ENCODE data around the gene NOM1. TPM values are rescaled to one million over a fixed set of nuclear protein-coding genes. Genes with fewer than 3 reads are reported as not detected.
A peak's percentile ranks its signal among the peaks of the same experiment; 100 is the strongest.

Gene NOM1
- total RNA-seq, 3 donors from 2014 or later (not counting 1 experiment from before 2014, with no cell fraction given) = 22.5 to 35.6 (median 34.7) TPM

- H3K27me3 Mint-ChIP-seq (ENCODE audit: low read depth in 2 of 2) = peaks cover 38 to 49% of the 10 kb centered on the region in 2 donors
Observed at GRCh38 chr7:156944876-156945275, 4.6 kb upstream of the NOM1 start.

GRCh38 chr7:156947120-156947843 lies 2.2 kb upstream of the NOM1 start:
- WGBS (ENCODE audit: insufficient coverage) = 90% methylated on average over 11 of the region's 12 CpGs
- peaks cover 10% of the 10 kb centered on the region in 2 donors for H3K4me1 Mint-ChIP-seq
- intact Hi-C loops (cut with micrococcal nuclease) = no loop called here
- Histone ChIP-seq H3K36me3 (ENCODE audit: control insufficient read depth, insufficient read depth, low read length) (peaks cover under 1% of the 10 kb centered on the region), H3K4me3 (ENCODE audit: low read length) (no peak overlapping the region), H3K27ac (ENCODE audit: low read length) (no peak overlapping the region), H3K9me3 (ENCODE audit: control insufficient read depth, insufficient read depth, low read length) (no peaks in the 10 kb centered on the region), H3K27me3 (ENCODE audit: control insufficient read depth, insufficient read depth, low read length) (peaks cover 4% of the 10 kb centered on the region), H3K4me1 (ENCODE audit: control insufficient read depth, insufficient read depth, low read length) (peaks cover 26% of the 10 kb centered on the region)
- peak overlapping the region; percentile 55 for H3K4me3 Mint-ChIP-seq
- no peaks in the 10 kb centered on the region for H3K9me3 Mint-ChIP-seq
- DNase-seq (no peak), ATAC-seq (no peak)
- TF ChIP-seq CTCF (IDR thresholded peaks at IDR 0.05) = no peak
- H3K27me3 Mint-ChIP-seq (ENCODE audit: low read depth in 2 of 2) = peaks cover 38 to 39% of the 10 kb centered on the region in 2 donors
- peak overlapping the region in 1 of 2 donors; percentile 69 for H3K27ac Mint-ChIP-seq
- H3K36me3 Mint-ChIP-seq = no peaks in the 10 kb centered on the region

More at GRCh38 chr7:156944876-156945275, 4.6 kb upstream of the NOM1 start:
- Histone ChIP-seq H3K4me3 (ENCODE audit: low read length) (no peak overlapping the region), H3K27me3 (ENCODE audit: control insufficient read depth, insufficient read depth, low read length) (peaks cover 4% of the 10 kb centered on the region), H3K9me3 (ENCODE audit: control insufficient read depth, insufficient read depth, low read length) (no peaks in the 10 kb centered on the region), H3K4me1 (ENCODE audit: control insufficient read depth, insufficient read depth, low read length) (peaks cover 8% of the 10 kb centered on the region), H3K27ac (ENCODE audit: low read length) (no peak overlapping the region), H3K36me3 (ENCODE audit: control insufficient read depth, insufficient read depth, low read length) (no peaks in the 10 kb centered on the region)
- 84% methylated on average over 7 of the region's 9 CpGs for WGBS (ENCODE audit: insufficient coverage)
- Mint-ChIP-seq H3K36me3 (no peaks in the 10 kb centered on the region), H3K4me3 (no peak overlapping the region), H3K4me1 (no peaks in the 10 kb centered on the region), H3K9me3 (peaks cover 0 to 4% of the 10 kb centered on the region in 2 donors), H3K27ac (no peak overlapping the region)
- no peak for TF ChIP-seq CTCF (IDR thresholded peaks at IDR 0.05)
- DNase-seq (no peak), ATAC-seq (no peak)
- intact Hi-C loops (cut with micrococcal nuclease) = no loop called here

GRCh38 chr7:156948361-156948760 lies 1.2 kb upstream of the NOM1 start:
- 88% methylated on average over 11 of the region's 12 CpGs for WGBS (ENCODE audit: insufficient coverage)
- H3K4me3 ChIP-seq (ENCODE audit: low read length) = no peak overlapping the region
- DNase-seq = no peak
- Mint-ChIP-seq H3K9me3 (no peaks in the 10 kb centered on the region), H3K36me3 (no peaks in the 10 kb centered on the region), H3K27ac (no peak overlapping the region), H3K4me3 (no peak overlapping the region), H3K4me1 (peaks cover 10% of the 10 kb centered on the region in 2 donors), H3K27me3 (ENCODE audit: low read depth in 2 of 2) (peaks cover 33 to 34% of the 10 kb centered on the region in 2 donors)
- ATAC-seq = no peak
- no peak overlapping the region for H3K27ac ChIP-seq (ENCODE audit: low read length)
- H3K27me3 ChIP-seq (ENCODE audit: control insufficient read depth, insufficient read depth, low read length) = peaks cover 2% of the 10 kb centered on the region
- peaks cover 8% of the 10 kb centered on the region for H3K36me3 ChIP-seq (ENCODE audit: control insufficient read depth, insufficient read depth, low read length)
- intact Hi-C loops (cut with micrococcal nuclease) = no loop called here
- no peaks in the 10 kb centered on the region for H3K9me3 ChIP-seq (ENCODE audit: control insufficient read depth, insufficient read depth, low read length)
- peaks cover 26% of the 10 kb centered on the region for H3K4me1 ChIP-seq (ENCODE audit: control insufficient read depth, insufficient read depth, low read length)
- TF ChIP-seq CTCF (IDR thresholded peaks at IDR 0.05) = no peak
